K562 (cell line): ENCODE data around the gene MKS1. TPM values are rescaled to one million over a fixed set of nuclear protein-coding genes. Genes with fewer than 3 reads are reported as not detected.

Experiments used
- ATF6 ChIP-seq: sonication (generic); formaldehyde crosslinking; IDR thresholded peaks from 2 replicates; pipeline ENCODE4 v1.4.0; 2020; ENCODE audit warnings: mild to moderate bottlenecking, missing genetic modification reagents
- E2F5 ChIP-seq: sonication (generic); formaldehyde crosslinking; IDR thresholded peaks from 2 replicates; pipeline ENCODE4 v1.8.0; 2022; ENCODE audit warnings: mild to moderate bottlenecking, missing genetic modification reagents
- E2F6 ChIP-seq, 2 experiments: IDR thresholded peaks; 2 replicates each; pipeline ENCODE4 v1.6.1; 2011; ENCODE audit warnings: borderline replicate concordance in 1 of 2, control low read depth in 1 of 2, low read depth in 1 of 2, low read length in 1 of 2, mild to moderate bottlenecking in 1 of 2, mixed read lengths in 1 of 2, moderate library complexity in 1 of 2; ENCODE audit not compliant: insufficient read depth in 1 of 2, insufficient read length in 1 of 2, poor library complexity in 1 of 2, severe bottlenecking in 1 of 2; ENCODE audit errors: extremely low read depth in 1 of 2
- FOXP1 ChIP-seq: sonication (generic); formaldehyde crosslinking; IDR thresholded peaks from 2 replicates; pipeline ENCODE4 v1.8.0; 2022; ENCODE audit warnings: mild to moderate bottlenecking, missing genetic modification reagents
- MGA ChIP-seq: fragments of 450-650 bp; IDR thresholded peaks from 2 replicates; pipeline ENCODE4 v1.6.1; 2016; ENCODE audit warnings: mild to moderate bottlenecking, moderate library complexity
- ZC3H8 ChIP-seq: fragments of 450-650 bp; IDR thresholded peaks from 2 replicates; pipeline ENCODE4 v1.6.1; 2017
- ZNF277 ChIP-seq: fragments of 250-450 bp; sonication (Bioruptor Pico); IDR thresholded peaks from 2 replicates; pipeline ENCODE4 v1.8.0; 2022; ENCODE audit warnings: inconsistent platforms, mild to moderate bottlenecking, moderate library complexity, borderline replicate concordance
- ZNF561 ChIP-seq: fragments of 450-650 bp; formaldehyde crosslinking; conservative IDR thresholded peaks from 2 replicates; pipeline ENCODE4 v1.4.0; 2020; ENCODE audit warnings: mild to moderate bottlenecking, moderate library complexity
- polyA plus RNA-seq, 8 experiments: library from polyadenylated mRNA; depleted of rRNA in 4 of 8; stranded (reverse) in 5 of 8; unstranded in 3 of 8; fragments of >200 nt; fragmentation: Nextera tagmentation in 2 of 8; fragmentation: Illumina TruSeq in 1 of 8; extraction: Ambion mirVana in 2 of 8; extraction: Trizol in 1 of 8; gene quantifications; 2 replicates each; pipeline versions ENCODE4 v1.2.1 to v1.2.3, GENCODE V29; 2011 to 2014; ENCODE audit warnings: inconsistent platforms in 1 of 8, missing spikeins in 1 of 8
- total RNA-seq, 7 experiments: library from RNA; depleted of rRNA in 6 of 7; stranded (reverse); fragments of >200 nt in 6 of 7; fragmentation: Illumina TruSeq in 2 of 7; extraction: Trizol in 2 of 7; gene quantifications; 2 replicates each; pipeline versions ENCODE4 v1.2.1 to v1.2.3, GENCODE V29; 2011 to 2021; ENCODE audit warnings: low replicate concordance in 1 of 7

MKS1 gene
- total and polyA plus RNA-seq, 9 of the 15 experiments (the other 6 are each of a cell fraction or from before 2014, with no cell fraction given) = 16.3 to 31.0 (median 25.9) TPM

- peak; percentile 94 for TF ChIP-seq MGA
- no peak for TF ChIP-seq ZC3H8
- no peak; the same call in 1 of the 2 replicates for TF ChIP-seq E2F5 (CRISPR knock-in tag)
- TF ChIP-seq E2F6 (IDR thresholded peaks at IDR 0.05; ENCODE audit: borderline replicate concordance in 1 of 2, extremely low read depth in 1 of 2, insufficient read depth in 1 of 2, insufficient read length in 1 of 2, low read depth in 1 of 2, low read length in 1 of 2, poor library complexity in 1 of 2, severe bottlenecking in 1 of 2) = peak; percentile 66 to 82
- no peak for TF ChIP-seq ZNF561 (CRISPR knock-in tag)
- TF ChIP-seq ZNF277 (CRISPR knock-in tag) = no peak
- 0 out of 2 replicates have a peak, but pooled peaks have one; percentile 7 for TF ChIP-seq ATF6 (CRISPR knock-in tag)
- TF ChIP-seq FOXP1 = peak; percentile 56; the same call in 1 of the 2 replicates
Measured at GRCh38 chr17:58219007-58219788, at the start of gene MKS1 (continued).
